OCI-LY1 (cell line): ENCODE measurements around the gene KIRREL3.

ENCODE experiments used
- CTCF ChIP-seq: fragments of 200-600 bp; sonication (generic), shearing (Covaris generic); IDR thresholded peaks from 2 replicates; pipeline ENCODE4 v1.5.1; 2017; ENCODE audit warnings: mild to moderate bottlenecking, antibody characterized with exemption, low read length, moderate library complexity, mixed read lengths
- EZH2 ChIP-seq: fragments of 200-600 bp; sonication (generic), shearing (Covaris generic); IDR thresholded peaks from 2 replicates; pipeline ENCODE4 v1.8.0; 2017; ENCODE audit warnings: borderline replicate concordance, mixed run types, mild to moderate bottlenecking, antibody characterized with exemption, low read length, moderate library complexity, mixed read lengths

DNA sequence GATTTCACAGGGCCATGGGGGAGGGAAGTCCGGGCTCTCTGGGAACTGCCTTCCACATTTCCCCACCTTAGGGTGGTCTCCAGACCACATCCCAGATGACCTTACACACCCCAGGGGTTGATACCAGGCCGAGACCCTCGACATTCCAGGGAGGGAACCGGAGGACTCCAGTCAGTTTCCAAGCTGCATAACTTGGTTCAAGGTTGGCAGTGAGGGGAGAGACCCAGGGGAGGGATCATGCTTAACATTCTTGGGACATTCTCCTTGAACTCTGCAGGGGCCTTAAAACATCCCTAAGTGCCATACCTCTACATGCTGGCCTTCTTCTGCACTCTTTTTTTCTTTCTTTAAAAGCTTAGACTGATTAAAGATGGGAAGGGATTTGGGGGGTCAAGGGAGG is 394.1 kb downstream of the KIRREL3 start:
- TF ChIP-seq CTCF, result no peak
- no peak for TF ChIP-seq EZH2
